Smooth muscle cell (in vitro differentiated cells): Measurements from ENCODE around the gene PLSCR5. TPM values are rescaled to one million over a fixed set of nuclear protein-coding genes. Genes with fewer than 3 reads are reported as not detected.

Experiments used
- DNase-seq: peaks from one replicate; lab custom pipeline; 2025; ENCODE audit not compliant: unreplicated experiment; lab: John Stamatoyannopoulos, UW
- H2AFZ ChIP-seq: fragments of 200-600 bp; sonication (generic); 2 replicates; pipeline ENCODE4 v1.6.0; 2016; ENCODE audit warnings: antibody characterized with exemption, low read depth, mild to moderate bottlenecking
- H3F3A ChIP-seq: fragments of 200-600 bp; sonication (generic); 2 replicates; pipeline ENCODE4 v1.6.0; 2017; ENCODE audit warnings: antibody characterized with exemption, low read depth
- H3K27ac ChIP-seq: fragments of 200-600 bp; sonication (generic); 2 replicates; pipeline ENCODE4 v1.5.1; 2016; ENCODE audit warnings: low read depth, mild to moderate bottlenecking
- H3K27me3 ChIP-seq: fragments of 200-600 bp; sonication (generic); 2 replicates; pipeline ENCODE4 v1.6.1; 2016; ENCODE audit warnings: low read depth, mild to moderate bottlenecking
- H3K36me3 ChIP-seq: fragments of 200-600 bp; sonication (generic); 2 replicates; pipeline ENCODE4 v1.5.1; 2016; ENCODE audit warnings: low read depth
- H3K4me1 ChIP-seq: fragments of 200-600 bp; sonication (generic); 2 replicates; pipeline ENCODE4 v1.5.1; 2016; ENCODE audit warnings: low read depth
- H3K4me2 ChIP-seq: fragments of 200-600 bp; sonication (generic); 2 replicates; pipeline ENCODE4 v1.6.0; 2016; ENCODE audit warnings: mild to moderate bottlenecking
- H3K4me3 ChIP-seq: fragments of 200-600 bp; sonication (generic); 2 replicates; pipeline ENCODE4 v1.5.1; 2016; ENCODE audit warnings: mild to moderate bottlenecking
- H3K79me2 ChIP-seq: fragments of 200-600 bp; sonication (generic); 2 replicates; pipeline ENCODE4 v1.6.0; 2016; ENCODE audit warnings: low read depth, mild to moderate bottlenecking
- H3K9ac ChIP-seq: fragments of 200-600 bp; sonication (generic); 2 replicates; pipeline ENCODE4 v1.6.0; 2016; ENCODE audit warnings: low read depth
- H3K9me3 ChIP-seq: fragments of 200-600 bp; sonication (generic); replicated peaks from 2 replicates; pipeline ENCODE4 v1.5.1; 2016; ENCODE audit warnings: low read depth
- H4K20me1 ChIP-seq: fragments of 200-600 bp; sonication (generic); 2 replicates; pipeline ENCODE4 v1.6.0; 2016; ENCODE audit warnings: low read depth
- WGBS: methylation state at CpG from one replicate; pipeline ENCODE4 v1.1.7; 2016; ENCODE audit warnings: low lambda C conversion rate; 5-methylcytosine and 5-hydroxymethylcytosine counted together
- polyA plus RNA-seq: library from polyadenylated mRNA; unstranded; fragments of >200 nt; fragmentation: Nextera tagmentation; extraction: Ambion mirVana; gene quantifications from 2 replicates; pipeline ENCODE4 v1.2.1, GENCODE V29; 2016
- total RNA-seq: library from RNA; depleted of rRNA; stranded (reverse); fragments of >200 nt; gene quantifications from 2 replicates; pipeline ENCODE4 v1.2.3, GENCODE V29; 2014
- TF ChIP-seq, protein P1 (sequence below): fragments of 200-600 bp; sonication (generic); IDR thresholded peaks from 2 replicates; pipeline ENCODE4 v1.5.1; 2017; ENCODE audit warnings: borderline replicate concordance, mild to moderate bottlenecking, antibody characterized with exemption; ENCODE audit not compliant: insufficient read depth, poor library complexity, severe bottlenecking

Gene PLSCR5
- total and polyA plus RNA-seq, 2 experiments from 2014 or later, result 0.49 TPM; not detected in 1

DNA sequence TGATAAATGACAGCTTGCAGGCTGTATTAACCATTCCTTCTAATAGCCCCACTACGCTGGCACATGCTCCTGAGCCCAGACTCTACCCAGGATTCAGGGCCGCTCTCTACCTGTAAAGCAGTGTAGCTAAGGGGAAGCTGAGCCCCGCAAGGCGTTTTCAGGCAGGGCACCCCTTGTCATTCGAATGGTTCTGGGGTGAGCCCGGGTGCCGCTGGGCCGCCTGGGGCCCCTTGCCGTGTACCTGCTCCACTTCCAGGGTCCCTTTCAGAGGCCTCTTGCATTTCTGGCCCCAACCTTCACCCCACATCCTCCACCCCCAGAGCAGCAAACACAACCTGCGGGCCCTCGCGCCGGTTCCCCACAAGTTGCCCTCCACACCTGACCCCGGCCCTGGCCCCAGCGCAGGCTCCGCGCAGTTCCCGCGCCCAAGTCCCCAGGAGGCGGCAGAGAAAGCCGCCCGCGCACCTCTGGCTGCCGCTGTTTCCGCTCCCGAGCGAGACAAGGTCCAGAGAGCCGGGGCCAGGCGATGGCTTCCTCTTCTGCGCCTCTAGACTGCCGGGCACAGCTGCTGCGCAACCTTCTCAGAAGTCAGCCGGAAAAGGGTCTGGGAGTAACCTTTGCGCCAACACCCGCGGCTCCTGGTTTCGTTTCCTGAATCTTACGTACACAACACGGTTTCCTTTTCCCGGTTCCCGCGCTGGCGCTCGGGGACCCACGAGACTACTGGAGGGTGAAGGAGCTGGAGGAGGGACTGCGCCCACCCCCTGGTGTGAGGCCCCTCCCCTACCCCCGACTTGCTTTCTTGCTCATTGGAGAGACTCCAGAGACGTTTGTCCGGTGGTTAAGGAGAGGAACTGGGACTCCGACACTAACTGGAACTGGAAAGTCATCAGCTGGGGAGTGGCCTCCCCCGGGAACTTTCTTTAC lies 60.9 kb downstream of the PLSCR5 start, which contains the start of gene PLSCR1:
PLSCR1 (minus strand) TSS at position 606 of the 927 bp plus-strand sequence. CDS start 8,055 bp downstream, outside the sequence.
- Histone ChIP-seq H3K4me3 (peak within 1 kb of the TSS; percentile 75), H3K79me2 (peaks cover 35% of the 10 kb centered on the region), H3K4me1 (peaks cover 5% of the 10 kb centered on the region), H3F3A (no peaks in the 10 kb centered on the region), H3K9me3 (no peaks in the 10 kb centered on the region), H3K27ac (peak within 1 kb of the TSS; percentile 73), H3K36me3 (no peaks in the 10 kb centered on the region), H3K27me3 (no peaks in the 10 kb centered on the region), H2AFZ (peak within 1 kb of the TSS; percentile 76), H3K9ac (peak within 1 kb of the TSS; percentile 90), H3K4me2 (peak within 1 kb of the TSS; percentile 96), H4K20me1 (no peaks in the 10 kb centered on the region)
- WGBS, result 1% methylated on average over 47 of the region's 51 CpGs
- DNase-seq, result peak; percentile 58
- TF ChIP-seq, protein P1, sequence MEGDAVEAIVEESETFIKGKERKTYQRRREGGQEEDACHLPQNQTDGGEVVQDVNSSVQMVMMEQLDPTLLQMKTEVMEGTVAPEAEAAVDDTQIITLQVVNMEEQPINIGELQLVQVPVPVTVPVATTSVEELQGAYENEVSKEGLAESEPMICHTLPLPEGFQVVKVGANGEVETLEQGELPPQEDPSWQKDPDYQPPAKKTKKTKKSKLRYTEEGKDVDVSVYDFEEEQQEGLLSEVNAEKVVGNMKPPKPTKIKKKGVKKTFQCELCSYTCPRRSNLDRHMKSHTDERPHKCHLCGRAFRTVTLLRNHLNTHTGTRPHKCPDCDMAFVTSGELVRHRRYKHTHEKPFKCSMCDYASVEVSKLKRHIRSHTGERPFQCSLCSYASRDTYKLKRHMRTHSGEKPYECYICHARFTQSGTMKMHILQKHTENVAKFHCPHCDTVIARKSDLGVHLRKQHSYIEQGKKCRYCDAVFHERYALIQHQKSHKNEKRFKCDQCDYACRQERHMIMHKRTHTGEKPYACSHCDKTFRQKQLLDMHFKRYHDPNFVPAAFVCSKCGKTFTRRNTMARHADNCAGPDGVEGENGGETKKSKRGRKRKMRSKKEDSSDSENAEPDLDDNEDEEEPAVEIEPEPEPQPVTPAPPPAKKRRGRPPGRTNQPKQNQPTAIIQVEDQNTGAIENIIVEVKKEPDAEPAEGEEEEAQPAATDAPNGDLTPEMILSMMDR, result no peak

DNA sequence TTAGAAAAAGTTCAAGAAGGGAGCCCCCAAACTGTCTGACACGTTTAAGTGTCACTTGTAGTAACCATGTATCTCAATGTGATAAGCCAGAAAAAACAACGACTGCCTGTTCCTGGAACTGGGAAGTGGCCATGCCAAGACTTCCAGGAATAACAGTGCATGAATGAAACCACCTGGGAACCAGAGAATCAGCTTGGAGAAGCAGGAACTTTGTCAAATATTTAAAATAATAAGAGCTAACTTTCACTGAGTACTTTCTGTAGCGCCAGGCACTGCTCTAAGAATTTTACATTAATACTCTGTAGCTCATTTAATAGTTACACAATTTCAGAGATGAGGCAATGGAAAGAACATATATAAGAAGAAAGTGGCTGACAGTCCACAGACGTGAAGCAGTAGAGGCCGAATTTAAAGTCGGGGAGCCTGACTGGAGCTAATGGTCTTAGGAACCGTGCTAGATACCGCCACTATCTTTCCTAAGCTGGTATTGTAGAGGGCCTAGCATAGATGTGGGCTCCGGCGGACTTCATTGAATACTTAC lies 61.6 kb downstream of the PLSCR5 start:
- H3K27me3 ChIP-seq, result no peaks in the 10 kb centered on the region
- H2AFZ ChIP-seq, result peak overlapping the region; percentile 76
- no peaks in the 10 kb centered on the region for H4K20me1 ChIP-seq
- DNase-seq, result no peak
- peak overlapping the region; percentile 75 for H3K4me3 ChIP-seq
- H3K4me1 ChIP-seq, result peaks cover 5% of the 10 kb centered on the region
- H3K36me3 ChIP-seq, result no peaks in the 10 kb centered on the region
- H3K9ac ChIP-seq, result peak overlapping the region; percentile 90
- no peaks in the 10 kb centered on the region for H3F3A ChIP-seq
- TF ChIP-seq, protein P1, result no peak
- H3K27ac ChIP-seq, result peak overlapping the region; percentile 73
- H3K4me2 ChIP-seq, result peak overlapping the region; percentile 96
- H3K79me2 ChIP-seq, result peaks cover 42% of the 10 kb centered on the region
- no peaks in the 10 kb centered on the region for H3K9me3 ChIP-seq
- WGBS, result 5% methylated on average over 10 of the region's 10 CpGs

DNA sequence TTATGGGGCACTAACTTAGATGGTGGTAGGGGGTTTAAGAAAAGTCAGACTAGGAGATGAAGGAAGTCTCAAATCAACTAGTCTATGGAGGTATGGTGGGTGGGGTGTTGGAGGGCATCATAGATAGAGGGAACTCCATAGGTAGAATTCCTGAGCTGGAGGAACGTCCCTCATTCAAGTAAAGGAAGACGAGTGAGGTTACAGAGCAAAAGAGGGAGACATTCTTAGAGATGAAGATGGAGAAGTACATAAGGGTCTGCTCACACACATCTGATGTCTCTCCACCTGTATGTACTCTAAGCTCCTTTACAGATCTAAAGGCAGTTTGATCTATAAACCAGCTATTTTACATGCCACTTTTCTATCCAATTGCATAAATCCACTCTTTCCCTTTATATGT lies 62.2 kb downstream of the PLSCR5 start:
- TF ChIP-seq, protein P1, result no peak
- Histone ChIP-seq H3K9ac (no peak overlapping the region), H3K27ac (peak overlapping the region; percentile 73), H2AFZ (no peak overlapping the region), H3F3A (no peaks in the 10 kb centered on the region), H3K9me3 (no peaks in the 10 kb centered on the region), H3K4me1 (peaks cover 5% of the 10 kb centered on the region), H3K36me3 (no peaks in the 10 kb centered on the region), H3K27me3 (no peaks in the 10 kb centered on the region), H3K4me2 (peak overlapping the region; percentile 96), H3K4me3 (peak overlapping the region; percentile 75), H3K79me2 (peaks cover 46% of the 10 kb centered on the region), H4K20me1 (no peaks in the 10 kb centered on the region)
- 38% methylated on average over 2 of the region's 2 CpGs for WGBS
- DNase-seq, result no peak
